Stimulated activated CD4-positive, alpha-beta T cell treated with anti-CD3 and anti-CD28 coated beads, Interleukin-4, amount 100 ng/mL, for 48 hours (primary cell): Measurements from ENCODE around the gene SLAMF9.

Experiments used
- DNase-seq, 2 donors: peaks; one replicate each; pipeline ENCODE4 v3.0.0-alpha.2; 2020; ENCODE audit warnings: low read depth in 2 of 2

SLAMF9 gene

GRCh38 chr1:159974350-159974965 is 20.4 kb upstream of the SLAMF9 start:
- DNase-seq = no peak

- DNase-seq = no peak
Measured at GRCh38 chr1:159973350-159973940, 19.4 kb upstream of the SLAMF9 start.

GRCh38 chr1:159972443-159973205 is 18.6 kb upstream of the SLAMF9 start:
- DNase-seq = no peak

GRCh38 chr1:159970932-159971342 is 16.9 kb upstream of the SLAMF9 start:
- DNase-seq = no peak

GRCh38 chr1:159968901-159969300 is 14.9 kb upstream of the SLAMF9 start:
- no peak for DNase-seq

- DNase-seq = no peak
Measured at GRCh38 chr1:159965263-159965662, 11.2 kb upstream of the SLAMF9 start.

GRCh38 chr1:159964144-159964543 is 10.1 kb upstream of the SLAMF9 start:
- DNase-seq = no peak

- DNase-seq = no peak
Measured at GRCh38 chr1:159962176-159962575, 8.1 kb upstream of the SLAMF9 start.

- no peak for DNase-seq
Measured at GRCh38 chr1:159961636-159962035, 7.6 kb upstream of the SLAMF9 start.

- no peak for DNase-seq
Measured at GRCh38 chr1:159960721-159961381, 6.8 kb upstream of the SLAMF9 start.

- DNase-seq = no peak
Measured at GRCh38 chr1:159959451-159959850, 5.4 kb upstream of the SLAMF9 start.

GRCh38 chr1:159958719-159959380 is 4.8 kb upstream of the SLAMF9 start:
- no peak for DNase-seq

- DNase-seq = no peak
Measured at GRCh38 chr1:159957824-159958268, 3.8 kb upstream of the SLAMF9 start.

GRCh38 chr1:159955456-159955855 is 1.4 kb upstream of the SLAMF9 start:
- DNase-seq = no peak

GRCh38 chr1:159952932-159953331 is 1.1 kb downstream of the SLAMF9 start:
- DNase-seq = no peak

- DNase-seq = no peak
Measured at GRCh38 chr1:159951551-159951950, 2.5 kb downstream of the SLAMF9 start.

- no peak for DNase-seq
Measured at GRCh38 chr1:159951016-159951415, 3.0 kb downstream of the SLAMF9 start.

- DNase-seq = no peak
Measured at GRCh38 chr1:159949981-159950381, 4.1 kb downstream of the SLAMF9 start.

GRCh38 chr1:159949123-159949522 is 4.9 kb downstream of the SLAMF9 start:
- DNase-seq = no peak

GRCh38 chr1:159947942-159948341 is 6.1 kb downstream of the SLAMF9 start:
- DNase-seq = no peak

- no peak for DNase-seq
Measured at GRCh38 chr1:159946242-159947187, 7.5 kb downstream of the SLAMF9 start.
